HG03521 (cell line): ENCODE results near the gene CNN1.

Experiments used
- ATAC-seq: cut with Tn5 transposase; IDR thresholded peaks from one replicate; pipeline ENCODE4 v1.9.1; 2021; ENCODE audit warnings: mild to moderate bottlenecking, moderate library complexity; ENCODE audit not compliant: unreplicated experiment

CNN1 gene

DNA sequence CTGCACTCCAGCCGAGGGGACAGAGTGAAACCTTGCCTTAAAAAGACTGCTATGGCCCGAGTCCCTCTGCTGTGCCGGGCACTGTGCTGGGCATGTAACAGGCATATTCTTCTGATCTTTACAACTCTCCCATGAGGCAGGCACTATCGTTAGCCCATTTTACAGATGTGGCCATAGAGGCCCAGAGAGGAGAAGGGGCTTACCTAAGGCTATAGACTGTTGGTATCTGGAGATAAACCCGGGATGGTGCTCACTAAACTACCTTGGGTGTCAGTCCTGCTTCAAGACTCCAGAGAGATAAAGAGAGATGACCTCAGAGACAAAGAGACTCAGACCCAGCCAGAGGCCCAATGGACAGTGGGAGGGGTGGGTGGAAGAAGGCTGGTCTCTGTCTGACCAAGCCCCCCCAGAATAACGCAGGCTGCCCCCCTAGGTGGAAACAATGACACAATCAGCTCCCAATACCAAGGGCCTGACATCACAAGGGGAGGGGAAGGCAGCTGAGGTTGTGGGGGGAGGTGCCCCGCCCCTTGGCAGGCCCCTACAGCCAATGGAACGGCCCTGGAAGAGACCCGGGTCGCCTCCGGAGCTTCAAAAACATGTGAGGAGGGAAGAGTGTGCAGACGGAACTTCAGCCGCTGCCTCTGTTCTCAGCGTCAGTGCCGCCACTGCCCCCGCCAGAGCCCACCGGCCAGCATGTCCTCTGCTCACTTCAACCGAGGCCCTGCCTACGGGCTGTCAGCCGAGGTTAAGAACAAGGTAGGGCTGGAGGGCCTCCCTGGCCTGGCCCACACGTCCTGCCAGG, at the start of gene CNN1:
TSS of gene CNN1 (plus strand) at position 620 of the 805 bp plus-strand sequence. CDS start at position 697, 77 bp downstream.
- no peak for ATAC-seq

DNA sequence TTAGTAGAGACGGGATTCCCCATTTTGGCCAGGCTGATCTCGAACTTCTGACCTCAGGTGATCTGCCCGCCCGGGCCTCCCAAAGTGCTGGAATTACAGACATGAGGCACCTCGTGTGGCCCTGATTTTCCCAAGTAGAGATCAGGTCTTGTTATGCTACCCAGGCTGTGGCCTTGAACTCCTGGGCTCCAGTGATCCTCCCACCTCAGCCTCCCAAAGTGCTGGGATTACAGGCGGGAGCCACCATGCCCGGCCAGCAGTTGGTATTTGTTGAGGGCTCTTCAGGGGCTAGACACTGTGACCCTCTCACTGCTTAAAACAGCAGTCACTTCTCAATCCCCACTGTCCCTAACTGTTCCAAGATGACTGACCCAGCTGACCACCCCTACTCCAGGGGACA, 49.3 kb upstream of the CNN1 start:
- ATAC-seq: no peak

- no peak for ATAC-seq
These were observed 43.9 kb upstream of the CNN1 start for GRCh38 chr19:11494634-11495285.

DNA sequence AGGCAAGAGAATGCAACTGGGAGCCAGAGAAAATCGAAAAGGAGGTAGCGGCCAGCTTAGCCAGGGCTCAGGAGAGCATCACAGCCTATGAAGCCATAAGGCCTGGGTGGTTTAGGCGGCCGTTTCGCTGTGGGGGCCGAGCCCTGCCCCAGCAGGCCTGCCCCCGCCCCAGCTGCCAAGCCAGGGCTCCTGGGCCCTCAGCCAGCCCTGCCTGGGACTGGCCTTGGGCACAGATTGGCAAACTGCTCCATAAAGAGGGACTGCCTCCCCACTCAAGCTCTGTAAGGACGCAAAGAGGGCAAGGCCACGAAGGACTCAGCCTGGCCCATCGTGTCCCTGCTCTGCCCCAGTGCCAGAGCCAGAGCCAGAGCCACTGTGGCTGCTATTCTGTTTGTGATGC, 43.2 kb upstream of the CNN1 start:
- ATAC-seq: no peak

GRCh38 chr19:11495885-11496284, 42.8 kb upstream of the CNN1 start:
- ATAC-seq: no peak

DNA sequence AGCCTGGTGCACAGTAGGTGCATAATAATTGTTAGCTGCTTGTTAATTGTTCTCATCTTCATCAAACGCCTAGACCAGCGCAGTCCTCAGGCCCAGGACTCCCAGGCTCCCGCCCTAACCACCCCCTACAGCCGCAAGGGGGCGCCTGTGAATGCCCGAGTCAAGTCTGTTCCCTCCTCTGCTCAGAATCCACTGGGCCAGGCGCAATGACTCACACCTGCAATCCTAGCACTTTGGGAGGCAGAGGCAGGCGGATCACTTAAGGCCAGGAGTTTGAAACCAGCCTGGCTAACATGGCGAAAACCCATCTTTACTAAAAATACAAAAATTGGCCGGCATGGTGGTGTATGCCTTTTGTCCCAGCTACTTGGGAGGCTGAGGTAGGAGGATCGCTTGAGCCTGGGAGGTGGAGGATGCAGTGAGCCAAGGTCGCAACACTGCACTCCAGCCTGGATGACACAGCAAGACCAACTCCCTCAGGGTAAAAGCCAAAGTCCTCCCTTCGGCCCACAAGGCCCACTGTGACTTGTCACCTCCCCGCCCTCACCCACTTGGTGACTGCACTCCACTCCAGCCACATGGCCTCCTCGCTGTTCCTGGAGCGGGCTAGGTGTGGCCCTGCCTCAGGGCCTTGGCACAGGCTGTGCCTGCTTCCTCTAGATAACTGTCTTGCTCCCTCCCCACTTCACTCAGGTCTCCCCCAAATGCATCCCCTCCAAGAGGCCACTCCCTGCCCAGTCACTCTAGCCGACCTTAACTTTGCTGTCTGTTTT, 42.1 kb upstream of the CNN1 start:
- ATAC-seq: no peak

- no peak for ATAC-seq
These were observed 39.4 kb upstream of the CNN1 start for GRCh38 chr19:11499220-11499726.

GRCh38 chr19:11499890-11500420, 38.7 kb upstream of the CNN1 start:
- no peak for ATAC-seq

DNA sequence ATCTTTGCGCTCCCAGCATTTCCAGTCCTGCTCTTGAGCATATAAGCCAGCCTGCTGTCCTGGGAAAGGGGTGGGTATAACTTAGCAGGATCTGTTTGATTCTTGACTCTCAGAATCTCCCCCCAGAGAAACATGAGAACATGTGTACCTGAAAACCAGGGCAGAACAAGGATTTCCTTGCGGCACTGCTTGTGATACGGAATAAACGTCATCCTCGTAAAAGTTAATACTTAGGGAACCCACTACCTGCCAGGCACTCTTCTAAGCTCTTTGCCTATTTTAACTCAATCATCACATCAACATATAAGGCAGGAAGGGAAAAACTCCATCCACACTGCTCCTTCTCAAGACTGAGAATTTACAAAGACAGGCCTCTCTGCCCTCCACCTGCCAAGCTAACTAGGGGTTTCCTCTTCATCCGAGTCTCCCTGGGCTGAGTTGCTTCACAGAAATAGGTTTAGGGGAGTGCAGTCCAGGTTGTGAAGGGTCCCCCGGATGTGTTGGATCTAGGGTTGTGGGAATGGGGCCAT, 34.1 kb upstream of the CNN1 start:
- ATAC-seq: no peak

- ATAC-seq: peak; percentile 82
These were observed 33.6 kb upstream of the CNN1 start for GRCh38 chr19:11505032-11505503.

DNA sequence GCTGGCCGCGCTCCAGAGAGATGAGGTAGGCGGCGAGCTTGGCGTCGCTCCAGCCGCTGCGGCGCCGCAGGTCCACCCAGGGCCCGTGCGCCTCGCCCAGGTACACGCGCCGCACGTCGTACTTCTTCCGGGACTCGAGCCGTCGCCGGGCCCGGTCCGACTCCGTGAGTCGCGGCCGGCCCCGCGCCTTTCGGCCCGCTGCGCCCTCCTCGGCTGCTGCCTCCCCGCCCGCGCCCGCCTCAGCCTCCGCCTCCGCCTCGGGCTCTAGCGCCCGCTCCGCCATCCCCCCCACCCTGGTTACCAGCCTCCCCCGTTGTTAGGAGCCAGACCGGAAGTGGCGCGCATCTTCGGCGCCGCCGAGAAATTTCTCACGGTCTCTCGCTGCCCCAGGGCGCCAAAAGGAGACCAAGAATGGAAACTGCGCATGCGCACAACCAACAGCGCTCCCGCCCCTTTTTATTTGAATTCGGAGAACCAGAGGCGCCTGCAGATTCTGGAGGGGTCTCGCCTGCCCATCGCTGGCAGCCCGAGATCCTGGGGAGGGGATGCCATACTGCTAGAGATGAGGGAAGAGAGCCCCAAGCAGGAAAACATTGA, 33.0 kb upstream of the CNN1 start, which contains the start of gene ZNF653:
TSS of gene ZNF653 (minus strand) at position 336 of the 597 bp plus-strand sequence. CDS start at position 283, 53 bp downstream.
- ATAC-seq: peak; percentile 41

GRCh38 chr19:11506101-11506555, 32.5 kb upstream of the CNN1 start:
- peak; percentile 23 for ATAC-seq

DNA sequence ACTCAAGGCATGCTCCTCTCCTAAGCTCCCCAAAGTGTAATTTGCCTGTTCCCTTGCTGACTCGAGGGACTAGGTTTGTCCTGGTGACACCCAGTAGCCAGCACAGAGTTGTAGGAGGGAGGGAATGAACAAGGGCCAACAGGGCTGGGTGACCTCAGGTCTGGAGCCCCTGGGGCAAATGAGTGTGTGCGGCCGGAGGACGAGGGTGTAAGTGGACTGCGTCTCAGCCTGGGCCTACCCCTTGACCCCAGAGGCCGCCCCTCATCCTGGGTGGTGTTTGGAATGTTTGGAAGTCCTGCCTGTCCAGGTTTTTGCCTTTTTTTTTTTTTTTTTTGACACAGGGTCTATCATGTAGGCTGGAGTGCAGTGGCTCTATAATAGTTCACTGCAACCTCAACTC, 31.7 kb upstream of the CNN1 start:
- no peak for ATAC-seq

- ATAC-seq: no peak
These were observed 31.1 kb upstream of the CNN1 start for GRCh38 chr19:11507370-11508078.

DNA sequence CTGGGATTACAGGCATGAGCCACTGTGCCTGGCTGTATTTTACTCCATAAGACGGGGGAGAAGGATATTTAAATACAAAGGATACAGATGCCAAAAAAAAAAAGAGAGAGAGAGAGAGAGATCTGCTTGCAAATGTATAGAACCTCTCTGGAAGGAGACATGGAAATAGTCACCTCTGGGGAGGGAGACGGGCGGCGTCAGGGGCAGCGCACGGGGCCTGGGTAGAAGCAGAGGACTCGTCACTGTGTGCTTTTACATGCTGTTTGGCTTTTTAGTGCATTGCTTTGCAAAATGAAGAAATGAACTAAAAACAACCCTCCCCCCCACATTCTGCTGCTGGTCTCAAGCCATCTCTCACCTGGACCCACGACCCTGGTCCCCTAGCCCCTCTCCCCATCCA, 28.2 kb upstream of the CNN1 start:
- no peak for ATAC-seq

- no peak for ATAC-seq
These were observed 24.7 kb upstream of the CNN1 start for GRCh38 chr19:11513946-11514345.

GRCh38 chr19:11519138-11519537, 19.5 kb upstream of the CNN1 start:
- ATAC-seq: no peak

- ATAC-seq: peak; percentile 96
These were observed 9.9 kb upstream of the CNN1 start, which contains the start of gene ECSIT for GRCh38 chr19:11528551-11529341. TSS of gene ECSIT (minus strand) at chr19:11529134. CDS start at chr19:11519170, 9,964 bp downstream.

GRCh38 chr19:11530432-11530831, 8.2 kb upstream of the CNN1 start:
- no peak for ATAC-seq
